GM12878 (cell line): Measurements from ENCODE around the gene PAN3. TPM values are rescaled to one million over a fixed set of nuclear protein-coding genes. Genes with fewer than 3 reads are reported as not detected.

Experiments used
- ATAC-seq: fragments of 200-7000 bp; cut with Tn5 transposase; 3 replicates; pipeline ENCODE4 v1.9.1; 2020; ENCODE audit warnings: mild to moderate bottlenecking, moderate library complexity
- BruUV-seq: library from RNA; stranded (reverse); fragments of 400-500 nt; replicated peaks from 2 replicates; lab custom pipeline; 2021; lab: Mats Ljungman, UMichigan
- CTCF ChIA-PET: fragments of 300-600 bp; sonication (Branson Sonifier 250); formaldehyde crosslinking; extraction: SDS; loops from one replicate; lab custom pipeline; 2021; ENCODE audit warnings: inconsistent platforms; lab: Yijun Ruan, JAX
- POLR2A ChIA-PET: fragments of 350-600 bp; formaldehyde crosslinking; extraction: SDS; loops from one replicate; lab custom pipeline; 2021; ENCODE audit warnings: inconsistent platforms; lab: Charles Lee
- RAD21 ChIA-PET: fragments of 300-600 bp; sonication (Branson Sonifier 250); formaldehyde crosslinking; loops from one replicate; lab custom pipeline; 2023; ENCODE audit warnings: antibody characterized with exemption; ENCODE audit not compliant: unreplicated experiment; lab: Charles Lee
- SMC1A ChIA-PET: fragments of 300-600 bp; sonication (Branson Sonifier 250); formaldehyde crosslinking; loops from one replicate; lab custom pipeline; 2023; ENCODE audit not compliant: unreplicated experiment, uncharacterized antibody; lab: Charles Lee
- DNase-seq: peaks from one replicate; pipeline ENCODE4 v3.0.0-alpha.2; 2011; ENCODE audit warnings: low read depth, low spot score
- FAIRE-seq: peaks from 3 replicates; lab custom pipeline; 2011; peaks lifted over from hg19 to GRCh38; lab: Jason Lieb, UNC
- H2AFZ ChIP-seq: 2 replicates; pipeline ENCODE4 v1.6.0; 2011; ENCODE audit warnings: low read depth, low read length, control low read depth; ENCODE audit not compliant: control insufficient read depth
- H3K27ac ChIP-seq: 2 replicates; pipeline ENCODE4 v1.5.1; 2011; ENCODE audit warnings: control low read depth; ENCODE audit not compliant: control insufficient read depth, insufficient read depth
- H3K27me3 ChIP-seq, 2 experiments: replicated peaks in 1 of 2; 2 replicates each; pipeline versions ENCODE4 v1.6.0 to v1.6.1; 2011; ENCODE audit warnings: low read length in 1 of 2; ENCODE audit not compliant: control insufficient read depth in 2 of 2, insufficient read depth in 2 of 2
- H3K36me3 ChIP-seq, 2 experiments: 2 replicates each; pipeline ENCODE4 v1.5.1; 2011; ENCODE audit warnings: low read length in 1 of 2; ENCODE audit not compliant: control insufficient read depth in 2 of 2, insufficient read depth in 2 of 2
- H3K4me1 ChIP-seq: 2 replicates; pipeline ENCODE4 v1.6.1; 2011; ENCODE audit warnings: mild to moderate bottlenecking, low read length, moderate library complexity, mixed read lengths; ENCODE audit not compliant: control insufficient read depth, insufficient read depth
- H3K4me2 ChIP-seq: 2 replicates; pipeline ENCODE4 v1.6.0; 2011; ENCODE audit warnings: control low read depth; ENCODE audit not compliant: control insufficient read depth, insufficient read depth
- H3K4me3 ChIP-seq: fragments of 200-600 bp; sonication (generic); 2 replicates; pipeline ENCODE4 v1.5.1; 2016
- H3K79me2 ChIP-seq: 2 replicates; pipeline ENCODE4 v1.6.0; 2011; ENCODE audit warnings: low read length; ENCODE audit not compliant: control insufficient read depth, insufficient read depth
- H3K9ac ChIP-seq: 2 replicates; pipeline ENCODE4 v1.8.0; 2011; ENCODE audit warnings: low read length, control low read depth, mixed read lengths; ENCODE audit not compliant: control insufficient read depth, insufficient read depth
- H3K9me3 ChIP-seq: replicated peaks from 3 replicates; pipeline ENCODE4 v1.5.1; 2011; ENCODE audit warnings: mild to moderate bottlenecking, low read length; ENCODE audit not compliant: control insufficient read depth, insufficient read depth
- H4K20me1 ChIP-seq: 2 replicates; pipeline ENCODE4 v1.6.0; 2011; ENCODE audit not compliant: control insufficient read depth, insufficient read depth
- ASH2L ChIP-seq: fragments of 300-600, 200-600 bp; sonication (generic); IDR thresholded peaks from 2 replicates; pipeline ENCODE4 v1.6.1; 2017; ENCODE audit warnings: low read depth, mild to moderate bottlenecking, borderline replicate concordance
- ATF7 ChIP-seq: fragments of 450-650 bp; IDR thresholded peaks from 2 replicates; pipeline ENCODE4 v1.6.1; 2016; ENCODE audit warnings: low read depth, mild to moderate bottlenecking
- BACH1 ChIP-seq: fragments of 450-650 bp; IDR thresholded peaks from 2 replicates; pipeline ENCODE4 v1.6.1; 2017; ENCODE audit warnings: mild to moderate bottlenecking, borderline replicate concordance
- CHD4 ChIP-seq: fragments of 200-600 bp; sonication (generic); IDR thresholded peaks from 2 replicates; pipeline ENCODE4 v1.6.1; 2016; ENCODE audit warnings: mild to moderate bottlenecking
- CREM ChIP-seq: IDR thresholded peaks from 2 replicates; pipeline ENCODE4 v1.6.1; 2014; ENCODE audit warnings: antibody characterized with exemption, low read depth
- EED ChIP-seq: sonication (generic); IDR thresholded peaks from 2 replicates; pipeline ENCODE4 v1.6.1; 2016; ENCODE audit warnings: antibody characterized with exemption, low read depth
- FOS ChIP-seq: IDR thresholded peaks from 3 replicates; pipeline ENCODE4 v1.6.1; 2011; ENCODE audit warnings: borderline replicate concordance; ENCODE audit not compliant: insufficient read length; ENCODE audit errors: extremely low read depth
- HCFC1 ChIP-seq: fragments of 150-350 bp; IDR thresholded peaks from 2 replicates; pipeline ENCODE4 v1.6.1; 2014; ENCODE audit warnings: low read length
- MTA2 ChIP-seq: fragments of 450-650 bp; IDR thresholded peaks from 2 replicates; pipeline ENCODE4 v1.6.1; 2016; ENCODE audit warnings: low read depth, mild to moderate bottlenecking, moderate library complexity
- MTA3 ChIP-seq: IDR thresholded peaks from 2 replicates; pipeline ENCODE4 v1.6.1; 2012; ENCODE audit warnings: low read length, inconsistent platforms, borderline replicate concordance
- NRF1 ChIP-seq: conservative IDR thresholded peaks from 2 replicates; pipeline ENCODE4 v1.6.1; 2011; ENCODE audit warnings: mild to moderate bottlenecking, low read depth, low read length, improper control_type of control experiment
- PAX5 ChIP-seq: IDR thresholded peaks from 2 replicates; pipeline ENCODE4 v1.6.1; 2011; ENCODE audit warnings: low read depth, low read length, borderline replicate concordance
- PML ChIP-seq: IDR thresholded peaks from 2 replicates; pipeline ENCODE4 v1.6.1; 2012; ENCODE audit warnings: low read length, inconsistent platforms
- POLR2A ChIP-seq: IDR thresholded peaks from 2 replicates; pipeline ENCODE4 v1.6.1; 2011; ENCODE audit warnings: low read depth, mild to moderate bottlenecking, low read length
- RAD21 ChIP-seq: IDR thresholded peaks from 2 replicates; pipeline ENCODE4 v1.6.1; 2011; ENCODE audit warnings: mild to moderate bottlenecking, low read depth, low read length, moderate library complexity; ENCODE audit not compliant: insufficient read depth
- TAF1 ChIP-seq: IDR thresholded peaks from 2 replicates; pipeline ENCODE4 v1.6.1; 2011; ENCODE audit warnings: mild to moderate bottlenecking, low read depth, low read length, borderline replicate concordance
- TCF3 ChIP-seq: IDR thresholded peaks from 2 replicates; pipeline ENCODE4 v1.6.1; 2012; ENCODE audit warnings: low read depth, mild to moderate bottlenecking, low read length, borderline replicate concordance; ENCODE audit not compliant: insufficient read depth
- WGBS: methylation state at CpG from one replicate; pipeline ENCODE4 v1.1.6; 2016; ENCODE audit warnings: low lambda C conversion rate; ENCODE audit not compliant: insufficient replicate concordance, insufficient coverage; ENCODE audit errors: missing lambda C conversion rate; 5-methylcytosine and 5-hydroxymethylcytosine counted together
- in situ Hi-C: fragments of 300-500 bp; cut with MboI; formaldehyde crosslinking; loops from 9 replicates; pipeline ENCODE4 v1.14.3; 2018; ENCODE audit warnings: mixed read lengths
- intact Hi-C: fragments of 100-400 bp; cut with micrococcal nuclease; formaldehyde crosslinking; loops from one replicate; pipeline ENCODE4 v1.14.2; 2022; ENCODE audit not compliant: unreplicated experiment
- polyA plus RNA-seq, 11 experiments: library from polyadenylated mRNA; depleted of rRNA in 4 of 11; unstranded in 6 of 11; stranded (reverse) in 5 of 11; fragments of >200 nt; fragmentation: Nextera tagmentation in 4 of 11; fragmentation: Illumina TruSeq in 1 of 11; extraction: Ambion mirVana in 4 of 11; extraction: Trizol in 1 of 11; gene quantifications; 1 replicate in 1 of 11; 2 replicates in 10 of 11; pipeline versions ENCODE4 v1.2.1 to v1.2.3, GENCODE V29; 2011 to 2016; ENCODE audit warnings: inconsistent platforms in 2 of 11, missing spikeins in 2 of 11, low read depth in 1 of 11
- total RNA-seq, 4 experiments: library from RNA; depleted of rRNA in 3 of 4; stranded (reverse); fragments of >200 nt in 3 of 4; fragmentation: Illumina TruSeq in 1 of 4; extraction: Trizol in 1 of 4; gene quantifications; 2 replicates each; pipeline versions ENCODE4 v1.2.1 to v1.2.3, GENCODE V29; 2013 to 2021
- TF ChIP-seq, protein P1 (sequence below): IDR thresholded peaks from 2 replicates; pipeline ENCODE4 v1.6.1; 2012; ENCODE audit warnings: low read depth, low read length, improper control_type of control experiment
- TF ChIP-seq, protein P2 (sequence below): IDR thresholded peaks from 2 replicates; pipeline ENCODE4 v1.6.1; 2012; ENCODE audit warnings: low read depth, low read length, improper control_type of control experiment
- TF ChIP-seq, protein P3 (sequence below): fragments of 450-650 bp; IDR thresholded peaks from 2 replicates; pipeline ENCODE4 v1.6.1; 2017; ENCODE audit warnings: mild to moderate bottlenecking, moderate library complexity

The PAN3 gene
- total and polyA plus RNA-seq, 10 of the 15 experiments (the other 5 are each of a cell fraction or from before 2014, with no cell fraction given) = 13.0 to 33.3 (median 19.9) TPM

DNA sequence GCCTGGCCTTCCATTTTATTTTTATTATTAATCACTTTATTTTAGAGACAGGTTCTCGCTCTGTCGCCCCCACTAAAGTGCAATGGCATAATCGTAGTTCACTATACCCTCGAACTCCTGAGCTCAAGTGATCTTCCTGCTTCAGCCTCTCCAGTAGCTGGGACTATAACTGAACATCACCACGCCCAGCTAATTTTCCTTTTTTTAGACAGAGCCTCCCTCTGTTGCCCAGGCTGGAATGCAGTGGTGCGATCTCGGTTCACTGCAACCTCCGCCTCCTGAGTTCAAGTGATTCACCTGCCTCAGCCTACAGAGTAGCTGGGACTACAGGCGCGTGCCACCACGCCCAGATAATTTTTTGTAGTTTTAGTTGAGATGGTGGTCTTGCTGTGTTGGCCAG is 6.7 kb upstream of the PAN3 start (continued):
- TF ChIP-seq, protein P1, sequence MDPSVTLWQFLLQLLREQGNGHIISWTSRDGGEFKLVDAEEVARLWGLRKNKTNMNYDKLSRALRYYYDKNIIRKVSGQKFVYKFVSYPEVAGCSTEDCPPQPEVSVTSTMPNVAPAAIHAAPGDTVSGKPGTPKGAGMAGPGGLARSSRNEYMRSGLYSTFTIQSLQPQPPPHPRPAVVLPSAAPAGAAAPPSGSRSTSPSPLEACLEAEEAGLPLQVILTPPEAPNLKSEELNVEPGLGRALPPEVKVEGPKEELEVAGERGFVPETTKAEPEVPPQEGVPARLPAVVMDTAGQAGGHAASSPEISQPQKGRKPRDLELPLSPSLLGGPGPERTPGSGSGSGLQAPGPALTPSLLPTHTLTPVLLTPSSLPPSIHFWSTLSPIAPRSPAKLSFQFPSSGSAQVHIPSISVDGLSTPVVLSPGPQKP = no peak
- TF ChIP-seq POLR2A = no peak
- no peak for TF ChIP-seq PAX5
- TF ChIP-seq ATF7 = no peak
- no peak for TF ChIP-seq RAD21
- no peak for TF ChIP-seq BACH1
- TF ChIP-seq TCF3 = no peak
- no peak for TF ChIP-seq CHD4
- TF ChIP-seq EED = no peak
- no peak for TF ChIP-seq HCFC1
- TF ChIP-seq ASH2L = no peak
- TF ChIP-seq, all 136 proteins: peak for 0

DNA sequence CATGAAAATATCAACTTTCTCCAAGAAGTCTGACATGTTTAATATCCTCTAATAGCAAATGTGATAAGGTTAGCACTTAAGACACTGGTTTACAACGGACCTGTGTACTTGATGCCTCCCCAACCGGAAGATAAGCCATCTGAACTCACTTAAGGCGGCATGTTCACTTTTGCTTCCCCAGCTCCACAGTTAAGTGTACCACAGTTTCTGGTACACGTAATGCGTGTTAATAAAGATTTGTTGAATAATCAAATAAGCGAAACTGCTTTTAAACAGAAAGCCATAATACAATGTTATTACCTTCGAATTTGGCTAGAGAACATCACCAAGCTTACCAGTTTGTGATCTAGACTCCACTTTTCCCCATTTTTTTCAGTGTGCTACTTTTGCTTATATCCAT is 1.4 kb upstream of the PAN3 start:
- intact Hi-C loops (loop anchor here (5.0 kb wide), 2 partner anchors 500 to 520 kb away; partner anchors contain the start of gene POMP), in situ Hi-C loops (no loop called here)
- peak; percentile 66 for FAIRE-seq
- Histone ChIP-seq H3K79me2 (peaks cover 51% of the 10 kb centered on the region), H3K9ac (peak overlapping the region; percentile 67), H3K4me2 (peak overlapping the region; percentile 84), H3K4me1 (peaks cover 8% of the 10 kb centered on the region), H3K27ac (peak overlapping the region; percentile 96), H3K4me3 (peak overlapping the region; percentile 93), H3K27me3 (no peaks in the 10 kb centered on the region), H4K20me1 (no peaks in the 10 kb centered on the region; the same call in none of the 2 replicates), H2AFZ (peak overlapping the region; percentile 46), H3K9me3 (no peaks in the 10 kb centered on the region), H3K36me3 (no peaks in the 10 kb centered on the region)
- SMC1A ChIA-PET = interaction anchor here (0.6 to 3.3 kb wide), 5 partner anchors 10 to 153 kb away, joined by 3 to 8 read pairs (median 3); no protein-coding TSS in a partner anchor
- CTCF ChIA-PET = interaction anchor here (1.0 kb wide), 1 partner anchor 20 kb away, joined by 3 read pairs; no protein-coding TSS in a partner anchor
- ATAC-seq = no peak
- RAD21 ChIA-PET = interaction anchor here (0.6 kb wide), 1 partner anchor 306 kb away, joined by 3 read pairs; no protein-coding TSS in a partner anchor
- BruUV-seq = no TSS peak
- WGBS = 45% methylated on average over 7 of the region's 7 CpGs
- POLR2A ChIA-PET = no interaction called here
- no peak for DNase-seq
- TF ChIP-seq, protein P2, sequence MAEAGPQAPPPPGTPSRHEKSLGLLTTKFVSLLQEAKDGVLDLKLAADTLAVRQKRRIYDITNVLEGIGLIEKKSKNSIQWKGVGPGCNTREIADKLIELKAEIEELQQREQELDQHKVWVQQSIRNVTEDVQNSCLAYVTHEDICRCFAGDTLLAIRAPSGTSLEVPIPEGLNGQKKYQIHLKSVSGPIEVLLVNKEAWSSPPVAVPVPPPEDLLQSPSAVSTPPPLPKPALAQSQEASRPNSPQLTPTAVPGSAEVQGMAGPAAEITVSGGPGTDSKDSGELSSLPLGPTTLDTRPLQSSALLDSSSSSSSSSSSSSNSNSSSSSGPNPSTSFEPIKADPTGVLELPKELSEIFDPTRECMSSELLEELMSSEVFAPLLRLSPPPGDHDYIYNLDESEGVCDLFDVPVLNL = no peak
- TF ChIP-seq PML (no peak), CREM (no peak), MTA3 (0 out of 2 replicates have a peak, but pooled peaks have one; percentile 44), FOS (no peak), MTA2 (no peak), TAF1 (no peak), ATF7 (peak; percentile 56), NRF1 (no peak)
- TF ChIP-seq, protein P3, sequence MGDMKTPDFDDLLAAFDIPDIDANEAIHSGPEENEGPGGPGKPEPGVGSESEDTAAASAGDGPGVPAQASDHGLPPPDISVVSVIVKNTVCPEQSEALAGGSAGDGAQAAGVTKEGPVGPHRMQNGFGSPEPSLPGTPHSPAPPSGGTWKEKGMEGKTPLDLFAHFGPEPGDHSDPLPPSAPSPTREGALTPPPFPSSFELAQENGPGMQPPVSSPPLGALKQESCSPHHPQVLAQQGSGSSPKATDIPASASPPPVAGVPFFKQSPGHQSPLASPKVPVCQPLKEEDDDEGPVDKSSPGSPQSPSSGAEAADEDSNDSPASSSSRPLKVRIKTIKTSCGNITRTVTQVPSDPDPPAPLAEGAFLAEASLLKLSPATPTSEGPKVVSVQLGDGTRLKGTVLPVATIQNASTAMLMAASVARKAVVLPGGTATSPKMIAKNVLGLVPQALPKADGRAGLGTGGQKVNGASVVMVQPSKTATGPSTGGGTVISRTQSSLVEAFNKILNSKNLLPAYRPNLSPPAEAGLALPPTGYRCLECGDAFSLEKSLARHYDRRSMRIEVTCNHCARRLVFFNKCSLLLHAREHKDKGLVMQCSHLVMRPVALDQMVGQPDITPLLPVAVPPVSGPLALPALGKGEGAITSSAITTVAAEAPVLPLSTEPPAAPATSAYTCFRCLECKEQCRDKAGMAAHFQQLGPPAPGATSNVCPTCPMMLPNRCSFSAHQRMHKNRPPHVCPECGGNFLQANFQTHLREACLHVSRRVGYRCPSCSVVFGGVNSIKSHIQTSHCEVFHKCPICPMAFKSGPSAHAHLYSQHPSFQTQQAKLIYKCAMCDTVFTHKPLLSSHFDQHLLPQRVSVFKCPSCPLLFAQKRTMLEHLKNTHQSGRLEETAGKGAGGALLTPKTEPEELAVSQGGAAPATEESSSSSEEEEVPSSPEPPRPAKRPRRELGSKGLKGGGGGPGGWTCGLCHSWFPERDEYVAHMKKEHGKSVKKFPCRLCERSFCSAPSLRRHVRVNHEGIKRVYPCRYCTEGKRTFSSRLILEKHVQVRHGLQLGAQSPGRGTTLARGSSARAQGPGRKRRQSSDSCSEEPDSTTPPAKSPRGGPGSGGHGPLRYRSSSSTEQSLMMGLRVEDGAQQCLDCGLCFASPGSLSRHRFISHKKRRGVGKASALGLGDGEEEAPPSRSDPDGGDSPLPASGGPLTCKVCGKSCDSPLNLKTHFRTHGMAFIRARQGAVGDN = 0 out of 2 replicates have a peak, but pooled peaks have one; percentile 26
